GM18858 (cell line): ENCODE data around the gene CIAO1.
"Not testable (repeated sequence)": the region's sequence is repeated elsewhere in the genome, so short reads cannot be mapped to it uniquely, and the experiment has no call there.

Source experiments
- ATAC-seq: cut with Tn5 transposase; IDR thresholded peaks from one replicate; pipeline ENCODE4 v1.9.1; 2021; ENCODE audit not compliant: unreplicated experiment

CIAO1 gene

DNA sequence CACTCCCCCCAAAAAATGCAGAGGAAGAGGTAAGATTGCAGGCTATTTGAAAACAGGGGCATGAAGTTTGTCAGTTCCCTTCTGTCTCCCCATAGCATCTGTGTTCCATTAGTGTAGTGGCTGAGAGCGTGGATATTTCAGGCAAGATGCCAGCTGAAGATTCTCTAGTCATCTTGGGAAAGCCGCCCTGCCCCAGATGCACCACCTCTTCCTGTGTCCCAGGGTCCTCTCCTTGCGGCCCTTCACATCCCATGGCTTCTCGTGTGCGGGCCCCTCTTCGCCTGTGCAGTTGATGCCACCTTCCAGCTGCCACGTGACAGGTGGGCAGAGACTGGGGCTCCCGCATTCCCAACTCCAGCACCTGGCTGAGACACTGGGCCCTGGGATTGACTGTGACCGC, 16.4 kb upstream of the CIAO1 start:
- no peak for ATAC-seq

DNA sequence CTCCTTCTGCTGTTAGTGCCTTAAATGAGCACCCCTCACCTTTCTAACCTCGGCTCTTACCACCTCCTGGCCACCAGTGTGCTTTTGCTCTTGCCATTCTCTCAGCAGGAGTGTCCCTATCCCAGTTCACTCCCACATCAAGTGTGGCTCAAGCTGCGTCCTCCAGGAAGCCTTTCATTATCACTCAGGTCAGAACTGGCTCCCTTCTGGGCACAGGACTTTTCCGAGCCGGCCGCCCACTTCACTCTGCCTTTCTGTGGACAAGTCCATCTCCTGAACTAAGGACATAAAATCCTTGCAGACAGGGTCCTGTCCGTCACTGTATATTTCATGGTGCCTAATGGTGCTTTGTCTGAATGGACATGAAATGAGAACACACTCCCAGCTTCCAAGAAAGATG, 15.8 kb upstream of the CIAO1 start:
- no peak for ATAC-seq

DNA sequence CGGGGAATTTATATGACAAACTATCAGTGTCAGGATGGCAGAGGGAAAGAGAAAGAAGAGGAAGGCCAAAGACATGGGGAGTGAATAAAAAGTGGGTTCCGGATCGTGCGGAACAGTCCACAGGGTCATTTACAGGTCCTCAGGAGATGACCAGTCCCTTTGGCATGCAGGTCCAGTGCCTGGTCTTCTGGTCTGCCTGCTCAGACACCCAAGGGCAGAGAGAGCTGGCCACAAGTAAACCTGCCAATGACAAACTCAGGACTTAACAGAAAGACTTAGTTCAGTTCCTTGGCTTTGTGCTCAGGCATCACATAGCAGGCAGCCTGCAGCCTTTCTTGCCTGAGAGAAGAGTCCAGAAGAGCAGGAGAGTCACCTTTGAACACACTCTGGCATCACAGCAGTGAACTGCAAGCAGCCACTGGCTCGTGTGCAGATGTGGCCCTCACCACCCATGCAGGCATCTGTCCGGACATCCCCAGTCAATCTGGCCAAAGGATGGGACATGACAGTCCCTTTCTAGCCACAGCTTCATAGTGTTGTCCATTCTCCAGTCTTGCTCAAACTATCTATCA, 14.2 kb upstream of the CIAO1 start:
- ATAC-seq: no peak

DNA sequence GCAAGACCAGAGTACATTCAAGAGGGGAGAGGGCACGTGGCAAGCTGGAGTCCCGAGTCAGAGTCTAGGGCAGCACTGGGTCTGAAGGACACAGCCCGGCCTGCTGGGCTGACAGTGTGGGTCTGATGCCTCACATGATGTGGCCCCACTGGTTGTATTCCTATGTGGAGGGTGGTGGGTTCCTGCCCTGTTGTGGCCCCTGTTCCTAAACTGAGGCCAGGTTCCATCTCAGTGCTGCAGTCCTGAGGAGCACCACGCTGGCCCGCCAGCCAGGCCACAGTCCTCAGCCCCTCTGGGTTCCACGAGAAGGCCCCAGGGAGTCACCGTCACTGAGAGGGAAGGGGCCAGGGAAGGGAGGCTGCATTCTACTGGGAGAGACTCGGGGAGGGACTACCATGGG, 13.5 kb upstream of the CIAO1 start:
- no peak for ATAC-seq

DNA sequence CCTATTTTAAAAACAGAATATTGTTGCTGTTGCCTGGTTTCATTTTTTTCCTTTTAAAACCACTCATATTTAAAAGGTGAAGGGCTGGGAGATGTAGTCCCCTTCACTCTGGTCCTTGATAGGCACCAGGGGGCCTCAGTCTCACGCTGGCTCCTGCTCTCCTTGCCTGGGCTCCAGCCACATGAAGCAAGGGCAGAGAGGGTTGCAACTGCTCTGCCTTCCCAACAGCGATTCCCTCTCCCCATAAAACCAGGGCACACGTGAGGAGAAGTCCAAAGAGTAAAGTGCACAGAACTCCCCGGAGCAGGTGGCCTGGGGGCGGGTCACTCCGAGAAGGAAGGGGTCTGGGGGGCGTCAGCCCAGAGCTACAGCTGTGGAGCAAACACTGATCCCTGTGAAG, 13.0 kb upstream of the CIAO1 start:
- ATAC-seq: no peak

DNA sequence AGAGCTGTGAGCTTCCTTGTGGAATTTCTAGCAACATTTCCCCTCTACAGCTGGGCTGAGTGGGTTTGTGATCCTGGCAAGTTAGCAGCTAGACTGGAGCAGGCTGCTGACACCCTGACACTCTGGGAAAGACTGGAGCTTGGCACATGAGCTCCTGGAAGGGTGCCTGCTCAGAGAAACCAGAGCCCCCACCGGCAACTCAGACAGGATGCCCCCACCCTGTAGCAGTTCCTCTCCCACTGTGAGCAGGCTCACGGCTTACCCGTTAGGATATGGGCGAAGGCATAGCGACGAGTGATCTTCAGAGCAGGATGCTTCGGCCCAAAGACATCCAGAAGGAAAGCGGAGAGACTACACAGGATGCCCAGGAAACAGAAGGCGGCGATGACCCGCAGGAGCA, 11.5 kb upstream of the CIAO1 start:
- ATAC-seq: no peak

DNA sequence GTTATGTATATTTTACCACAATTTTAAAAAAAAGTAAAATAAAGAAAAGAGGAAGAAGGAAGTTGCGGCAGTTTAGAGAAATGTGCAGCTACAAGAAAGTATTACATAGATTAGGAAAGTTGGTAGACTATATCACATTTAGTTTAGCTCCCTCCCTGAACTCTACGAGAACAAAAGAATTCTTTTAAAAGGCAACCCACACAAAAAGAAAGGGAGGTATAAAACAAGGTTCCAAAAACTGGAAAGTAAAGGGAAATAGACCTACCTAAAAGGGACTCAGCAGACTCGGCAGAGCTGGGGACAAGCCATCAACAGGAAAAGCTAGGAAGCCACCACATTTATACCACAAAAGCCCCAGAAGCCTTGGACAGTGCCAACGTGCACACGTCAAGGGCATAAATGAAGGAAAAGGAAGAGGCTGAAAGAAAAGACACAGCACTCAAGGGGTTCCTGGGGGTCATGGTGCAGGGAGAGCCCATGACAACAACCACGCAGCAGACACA, 9.4 kb upstream of the CIAO1 start:
- no peak for ATAC-seq

DNA sequence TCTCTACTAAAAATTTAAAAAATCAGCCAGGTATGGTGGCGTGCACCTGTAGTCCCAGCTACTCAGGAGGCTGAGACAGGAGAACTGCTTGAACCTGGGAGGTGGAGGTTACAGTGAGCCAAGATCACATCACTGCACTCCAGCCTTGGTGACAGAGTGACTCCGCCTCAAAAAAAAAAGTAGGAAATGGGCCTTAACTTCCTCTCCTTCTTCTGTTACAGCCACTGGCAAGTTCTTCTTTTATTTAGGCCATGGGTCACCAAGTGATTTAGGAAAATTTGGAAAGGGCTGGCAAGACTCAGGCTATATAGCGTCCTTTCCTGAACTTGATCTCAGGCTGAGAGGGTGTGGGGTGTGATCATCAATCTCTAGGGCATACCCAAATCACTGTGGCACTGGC, 8.3 kb upstream of the CIAO1 start:
- ATAC-seq: not testable (repeated sequence)

DNA sequence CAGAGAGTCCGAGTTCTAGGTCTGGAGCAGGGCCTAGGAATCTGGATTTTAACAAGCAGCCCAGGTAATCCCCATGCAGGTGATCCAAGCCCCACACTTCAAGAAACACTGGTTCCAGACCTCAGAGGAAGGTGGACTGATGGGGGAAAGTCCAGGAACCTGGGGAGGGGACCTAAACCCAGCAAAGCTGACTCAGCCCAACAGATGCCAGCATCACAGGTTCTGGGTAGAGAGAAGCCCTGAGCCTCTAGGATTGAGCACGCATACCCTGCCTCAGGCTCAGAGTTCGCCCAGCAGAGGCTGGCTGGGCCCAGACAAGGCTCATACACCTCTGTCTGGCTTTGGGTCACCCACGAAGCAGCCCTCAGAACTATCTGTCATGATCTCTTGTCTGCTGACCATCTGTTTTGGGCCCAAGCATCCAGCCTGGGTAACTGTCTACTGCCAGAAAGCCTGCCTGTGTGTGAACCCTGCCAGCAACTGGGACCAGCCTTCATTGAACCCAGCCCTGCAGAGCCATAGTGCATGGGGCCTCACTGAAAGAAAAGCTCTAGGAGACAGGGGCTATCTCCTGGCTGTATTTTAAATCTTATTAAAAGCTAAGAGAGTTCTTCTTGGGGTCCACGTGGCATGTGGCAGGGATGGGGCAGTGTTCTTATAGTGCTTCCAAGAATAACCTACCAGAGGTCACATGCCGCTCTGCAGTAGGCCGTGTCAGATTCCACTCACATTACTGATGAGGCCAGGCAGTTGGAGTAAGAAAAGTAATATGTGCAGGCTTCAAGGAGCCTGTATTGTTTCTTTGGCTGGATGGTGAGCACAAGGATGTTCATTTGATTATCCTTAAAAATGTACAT, 7.6 kb upstream of the CIAO1 start:
- ATAC-seq: no peak

DNA sequence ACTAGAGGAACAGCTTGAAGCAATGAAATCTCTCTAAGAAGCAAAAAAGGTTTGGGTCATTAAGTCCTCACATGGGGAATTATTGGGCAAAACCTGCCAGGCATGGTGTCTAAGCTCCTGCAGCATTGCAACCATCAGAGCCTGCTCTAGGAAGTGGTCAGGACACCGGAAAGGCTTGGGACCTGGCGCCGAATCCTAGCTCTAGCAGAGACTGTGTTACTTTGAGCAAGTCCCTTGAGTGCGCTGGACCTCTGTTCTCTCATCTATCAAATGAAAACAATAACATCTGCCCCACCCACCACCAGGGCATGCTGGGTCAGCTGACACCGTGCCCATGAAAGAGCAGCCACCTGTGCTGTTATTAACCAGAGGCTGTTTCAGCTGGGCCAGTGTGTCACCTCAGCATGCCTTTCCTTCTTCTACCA, 6.5 kb upstream of the CIAO1 start:
- ATAC-seq: no peak

DNA sequence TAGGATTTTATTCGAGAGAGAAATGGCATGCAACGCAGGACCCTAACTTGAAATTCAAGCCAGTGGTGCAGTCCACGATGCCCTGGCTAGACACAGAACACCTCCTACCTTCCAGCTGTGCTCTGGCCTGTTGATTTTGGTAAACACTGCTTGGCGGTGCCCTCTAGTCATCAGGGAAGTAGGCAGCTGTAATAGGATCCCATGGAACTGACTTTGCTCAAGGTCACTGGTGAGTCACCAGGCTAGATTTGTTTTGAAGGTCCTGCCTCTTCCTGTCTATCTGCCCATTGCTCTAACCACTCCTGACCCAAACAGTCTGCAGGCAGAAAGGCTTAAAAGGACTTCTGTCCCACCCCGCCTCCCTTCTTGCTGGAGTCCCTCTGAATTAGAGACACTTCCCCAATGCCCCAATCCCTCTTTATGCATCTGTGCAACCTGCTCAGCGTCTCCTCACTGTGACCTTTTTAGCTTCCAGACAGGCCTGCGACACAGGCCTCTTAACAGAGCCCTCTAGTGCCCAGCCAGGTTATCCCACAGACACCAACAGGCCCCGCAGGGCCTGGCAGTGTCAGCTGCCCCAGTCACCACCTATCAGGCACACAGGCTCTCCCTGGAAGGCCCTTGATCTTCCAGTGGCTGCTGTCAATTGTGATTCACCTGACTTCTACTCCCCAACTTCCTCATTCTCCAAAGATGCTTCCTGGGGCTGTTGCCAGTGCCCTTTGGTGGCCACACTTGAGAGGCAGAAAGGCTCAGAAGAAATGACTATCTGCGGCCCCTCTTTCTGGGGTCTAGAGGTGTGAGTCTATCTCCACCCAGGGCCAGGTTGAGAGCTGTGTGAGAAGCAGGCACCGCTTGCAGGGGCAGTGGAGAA, 5.4 kb upstream of the CIAO1 start:
- ATAC-seq: no peak

DNA sequence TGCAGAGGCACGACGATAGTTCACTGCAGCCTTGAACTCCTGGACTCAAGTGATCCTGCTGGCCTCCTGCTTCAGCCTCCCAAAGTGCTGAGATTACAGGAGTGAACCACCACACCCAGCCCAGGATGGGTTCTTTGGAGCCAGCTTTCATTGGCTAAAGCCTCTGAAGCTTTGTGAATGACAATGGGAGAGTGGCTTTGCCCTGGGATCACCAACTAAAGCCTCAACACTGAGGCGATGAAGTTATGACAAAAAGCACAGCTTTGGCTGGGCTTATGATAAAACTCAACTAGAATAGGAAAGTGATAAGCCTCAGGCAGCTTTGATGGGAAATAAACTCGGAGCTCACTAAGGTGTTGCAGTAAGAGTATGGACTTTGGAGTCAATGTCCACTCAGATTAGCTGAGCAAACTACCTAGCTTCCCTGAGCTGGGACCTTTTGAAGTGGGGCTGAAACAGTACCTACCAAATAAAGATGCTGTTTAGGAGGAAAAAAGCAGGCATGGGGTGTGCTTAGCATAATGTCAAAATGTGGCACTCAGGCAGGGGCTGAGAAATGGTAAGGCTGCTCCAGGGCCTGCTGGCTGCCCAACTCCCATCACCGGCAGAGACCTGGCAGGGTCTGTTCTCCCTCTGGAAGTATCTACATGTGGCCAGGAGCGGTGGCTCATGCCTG, 4.6 kb upstream of the CIAO1 start:
- no peak for ATAC-seq

DNA sequence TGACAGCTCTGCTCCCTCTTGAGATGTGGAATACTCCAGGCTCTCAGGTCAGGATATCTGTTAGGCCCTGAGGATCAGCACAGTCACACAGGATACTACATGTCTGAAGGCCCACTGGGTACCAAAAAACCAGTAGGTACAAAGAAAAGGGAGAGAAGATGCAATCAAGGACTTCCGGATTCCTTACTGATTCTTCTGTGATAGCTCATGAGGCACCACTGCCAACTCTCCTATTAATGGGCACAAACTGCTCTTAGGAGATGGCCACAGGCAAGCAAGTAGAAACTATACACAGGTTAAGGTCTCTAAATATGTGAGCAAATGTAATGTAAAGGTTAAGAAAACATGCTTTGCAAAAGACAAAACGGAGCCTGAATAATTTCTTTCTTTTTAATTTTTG, 3.7 kb upstream of the CIAO1 start:
- no peak for ATAC-seq

DNA sequence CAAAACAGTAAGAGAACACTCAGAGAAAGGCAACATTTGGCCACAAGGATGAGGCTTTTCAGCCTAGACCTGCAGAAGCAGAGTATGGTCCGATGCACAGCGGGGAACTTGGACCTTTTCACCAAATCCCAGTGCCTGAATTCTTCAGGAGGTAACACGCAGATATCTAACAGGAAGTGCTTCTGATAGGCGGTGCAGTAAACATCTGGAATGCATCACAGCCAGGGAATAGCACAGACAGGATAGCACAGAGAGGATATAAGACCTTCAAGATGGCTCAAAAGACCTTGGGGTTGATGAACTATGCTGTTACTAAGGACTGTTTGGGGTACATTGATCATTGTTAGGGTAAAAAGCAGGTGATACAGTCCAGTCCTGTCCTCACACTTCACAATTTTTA, 1.9 kb upstream of the CIAO1 start:
- ATAC-seq: no peak

DNA sequence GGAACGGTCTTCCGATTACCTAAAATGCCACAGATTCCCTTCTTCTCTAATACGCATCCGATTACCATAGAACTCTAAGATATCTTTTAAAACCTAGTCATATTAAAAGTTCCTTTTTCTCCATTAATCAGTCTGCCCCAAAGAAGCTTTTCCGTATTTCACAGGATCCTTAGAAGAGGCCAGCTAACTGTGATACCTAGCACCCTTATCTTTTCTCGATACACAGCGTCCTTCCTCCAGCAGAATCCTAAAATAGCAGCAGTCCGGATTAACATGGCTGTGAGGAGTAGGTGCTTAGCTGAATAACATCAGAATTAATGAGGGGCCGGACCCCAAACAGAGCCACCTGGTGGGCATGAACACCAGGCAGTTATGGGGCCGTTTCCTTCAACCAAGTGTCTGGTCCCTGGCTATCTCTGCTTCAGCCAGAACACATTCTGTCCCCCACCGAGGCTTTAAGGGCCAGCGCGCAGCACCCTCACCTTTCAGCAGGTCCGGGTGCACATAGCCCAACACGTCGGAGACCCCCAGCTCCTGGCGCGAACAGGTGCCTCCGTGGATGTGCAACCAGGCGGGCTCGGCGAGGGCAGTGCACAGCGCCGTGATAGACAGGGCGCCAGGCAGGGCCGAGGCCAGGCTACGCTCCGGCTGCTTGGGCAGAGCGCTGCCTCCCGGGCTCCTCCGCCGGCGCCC, 1.2 kb upstream of the CIAO1 start:
- no peak for ATAC-seq

DNA sequence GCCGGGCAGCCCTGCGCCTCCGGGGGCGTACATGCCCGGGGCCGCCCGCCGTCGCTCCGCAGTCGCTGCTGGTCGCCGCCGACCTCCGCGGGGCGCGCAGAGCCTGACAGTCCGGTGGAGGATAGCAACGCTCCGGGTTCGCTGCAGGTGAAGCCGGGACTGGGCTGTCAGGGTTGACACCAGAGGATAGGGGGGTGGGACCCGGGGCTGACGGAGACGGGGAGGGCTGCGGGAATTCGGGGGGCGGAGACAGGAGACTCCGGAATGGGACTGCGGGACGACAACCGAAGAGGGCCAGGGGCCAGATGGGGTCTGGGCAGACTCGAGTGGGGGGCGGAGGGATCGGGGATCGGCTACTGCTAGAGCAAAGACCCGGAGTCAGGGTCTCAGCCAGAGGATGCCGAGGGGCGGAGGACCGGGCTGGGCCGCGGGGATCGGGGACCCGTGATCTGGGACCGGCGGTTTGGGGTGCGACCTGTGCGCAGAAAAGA, 631 bp upstream of the CIAO1 start:
- no peak for ATAC-seq

DNA sequence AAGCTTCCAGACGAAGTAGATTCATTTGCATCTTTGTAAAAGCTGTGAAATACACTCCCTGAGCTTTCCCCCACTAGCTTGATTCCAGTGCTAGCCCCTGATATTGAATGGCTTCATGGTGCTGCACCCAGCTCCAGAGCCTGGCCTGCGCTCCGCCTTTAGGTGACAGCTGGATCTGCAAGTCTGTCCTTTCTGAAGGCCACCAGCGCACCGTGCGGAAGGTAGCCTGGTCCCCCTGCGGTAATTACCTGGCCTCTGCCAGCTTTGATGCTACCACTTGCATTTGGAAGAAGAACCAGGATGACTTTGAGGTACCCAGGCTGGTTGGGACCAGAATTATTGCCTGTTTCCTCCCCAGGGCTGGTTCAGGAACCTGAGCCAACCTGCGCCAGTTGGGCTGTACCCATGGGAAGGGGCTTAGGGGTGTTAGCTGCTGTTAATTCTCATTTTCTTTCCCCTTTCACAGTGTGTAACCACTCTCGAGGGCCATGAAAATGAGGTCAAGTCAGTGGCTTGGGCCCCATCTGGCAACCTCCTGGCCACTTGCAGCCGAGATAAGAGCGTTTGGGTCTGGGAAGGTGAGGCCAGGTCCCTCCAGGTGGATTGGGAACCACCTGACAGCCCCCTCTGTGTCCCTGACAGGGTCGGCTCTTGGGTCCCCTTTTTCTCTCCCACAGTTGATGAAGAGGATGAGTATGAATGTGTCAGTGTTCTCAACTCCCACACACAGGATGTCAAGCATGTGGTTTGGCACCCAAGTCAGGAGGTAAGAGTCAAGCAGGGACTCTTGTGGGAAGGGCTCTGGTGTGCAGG, 1.3 kb downstream of the CIAO1 start:
- ATAC-seq: no peak

DNA sequence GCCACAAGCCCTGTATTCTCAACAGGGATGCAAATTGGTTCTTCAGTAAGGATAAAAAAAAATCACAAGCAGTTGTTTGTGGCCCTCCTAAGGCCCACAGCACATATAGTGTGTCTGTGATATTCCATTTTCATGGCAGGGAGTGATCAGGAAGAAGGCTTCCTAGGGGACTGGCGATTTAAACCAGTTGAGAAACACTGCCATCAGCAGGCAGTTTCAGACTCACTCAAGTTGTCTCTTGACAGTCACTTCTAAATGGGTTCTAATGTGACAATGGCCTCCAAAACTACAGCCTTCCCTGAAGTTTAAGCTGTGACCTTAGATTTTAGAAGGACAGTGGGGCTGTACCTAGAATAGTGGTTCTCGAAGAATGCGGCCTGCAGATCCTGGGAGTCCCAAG, 6.0 kb downstream of the CIAO1 start:
- no peak for ATAC-seq

DNA sequence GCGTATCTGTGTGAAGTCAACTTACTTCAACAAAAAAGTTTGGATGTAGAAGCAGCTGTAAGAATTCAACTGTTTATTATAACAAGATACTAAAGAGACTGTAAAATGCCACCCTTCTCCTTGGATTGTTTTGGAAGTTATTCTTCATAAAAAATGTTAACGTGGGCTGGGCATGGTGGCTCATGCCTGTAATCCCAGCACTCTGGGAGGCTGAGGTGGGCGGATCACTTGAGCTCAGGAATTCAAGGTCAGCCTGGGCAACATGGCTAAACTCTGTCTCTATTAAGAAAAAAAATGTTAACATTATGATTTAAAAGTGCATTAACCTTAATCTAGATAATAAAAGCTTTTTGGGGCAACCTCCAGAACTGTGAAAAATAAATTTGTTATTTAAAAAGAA, 7.7 kb downstream of the CIAO1 start:
- ATAC-seq: no peak
